ENCODE data around the gene TRIM63. TPM values are rescaled to one million over a fixed set of nuclear protein-coding genes. Genes with fewer than 3 reads are reported as not detected.

The TRIM63 gene
- total and polyA plus RNA-seq, 2 donors (not counting 1 experiment from before 2014, with no cell fraction given) = not detected

GRCh38 chr1:26112407-26112775, 45.0 kb upstream of the TRIM63 start:
- DNase-seq (no peak), ATAC-seq (ENCODE audit: low read depth) (no peak)
- no peaks in the 10 kb centered on the region for H3K27me3 ChIP-seq (replicated peaks in 1 of 4; ENCODE audit: control extremely low read depth in 1 of 4, control insufficient read depth in 3 of 4, insufficient read depth in 4 of 4, low read length in 3 of 4)
- Mint-ChIP-seq H3K27me3 (no peaks in the 10 kb centered on the region), H3K4me1 (peaks cover 16% of the 10 kb centered on the region), H3K27ac (peak overlapping the region; percentile 92), H3K9me3 (ENCODE audit: insufficient read depth) (no peaks in the 10 kb centered on the region), H3K4me3 (peak overlapping the region; percentile 93)
- peaks cover 36% of the 10 kb centered on the region for H3K79me2 ChIP-seq (ENCODE audit: control insufficient read depth, insufficient read depth, low read length)
- H3K36me3 ChIP-seq (replicated peaks in 1 of 2; ENCODE audit: control extremely low read depth in 1 of 2, control insufficient read depth in 1 of 2, extremely low read depth in 1 of 2, insufficient read depth in 2 of 2, low read length in 1 of 2) = peaks cover 0 to 15% of the 10 kb centered on the region in 2 experiments
- TF ChIP-seq EZH2 (IDR thresholded peaks at IDR 0.05; ENCODE audit: borderline replicate concordance, insufficient read depth, low read depth, low read length, poor library complexity, severe bottlenecking) = no peak
- TF ChIP-seq, protein P1, sequence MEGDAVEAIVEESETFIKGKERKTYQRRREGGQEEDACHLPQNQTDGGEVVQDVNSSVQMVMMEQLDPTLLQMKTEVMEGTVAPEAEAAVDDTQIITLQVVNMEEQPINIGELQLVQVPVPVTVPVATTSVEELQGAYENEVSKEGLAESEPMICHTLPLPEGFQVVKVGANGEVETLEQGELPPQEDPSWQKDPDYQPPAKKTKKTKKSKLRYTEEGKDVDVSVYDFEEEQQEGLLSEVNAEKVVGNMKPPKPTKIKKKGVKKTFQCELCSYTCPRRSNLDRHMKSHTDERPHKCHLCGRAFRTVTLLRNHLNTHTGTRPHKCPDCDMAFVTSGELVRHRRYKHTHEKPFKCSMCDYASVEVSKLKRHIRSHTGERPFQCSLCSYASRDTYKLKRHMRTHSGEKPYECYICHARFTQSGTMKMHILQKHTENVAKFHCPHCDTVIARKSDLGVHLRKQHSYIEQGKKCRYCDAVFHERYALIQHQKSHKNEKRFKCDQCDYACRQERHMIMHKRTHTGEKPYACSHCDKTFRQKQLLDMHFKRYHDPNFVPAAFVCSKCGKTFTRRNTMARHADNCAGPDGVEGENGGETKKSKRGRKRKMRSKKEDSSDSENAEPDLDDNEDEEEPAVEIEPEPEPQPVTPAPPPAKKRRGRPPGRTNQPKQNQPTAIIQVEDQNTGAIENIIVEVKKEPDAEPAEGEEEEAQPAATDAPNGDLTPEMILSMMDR (IDR thresholded peaks at IDR 0.05) = no peak
- no peaks in the 10 kb centered on the region for H3K9me3 ChIP-seq (ENCODE audit: control extremely low read depth in 1 of 3, control insufficient read depth in 2 of 3, insufficient read depth in 1 of 3, low read length in 2 of 3)
- H3K4me1 ChIP-seq (ENCODE audit: control insufficient read depth in 2 of 2, insufficient read depth in 2 of 2, low read length in 2 of 2) = peaks cover 12 to 17% of the 10 kb centered on the region in 2 donors
- H3K9ac ChIP-seq (ENCODE audit: low read length) = peak overlapping the region; percentile 81
- peak overlapping the region; percentile 60 to 81 for H3K27ac ChIP-seq (ENCODE audit: low read length in 2 of 2)
- H4K20me1 ChIP-seq (ENCODE audit: control insufficient read depth, insufficient read depth, low read length, poor library complexity, severe bottlenecking) = peaks cover 4% of the 10 kb centered on the region
- CTCF ChIA-PET = interaction anchor here (1.5 to 17.9 kb wide), 3 partner anchors 9 to 34 kb away, joined by 6 to 336 read pairs (median 6); no protein-coding TSS in a partner anchor
- H2AFZ ChIP-seq (ENCODE audit: insufficient read depth, low read depth, low read length, poor library complexity, severe bottlenecking) = peak overlapping the region; percentile 95
- POLR2A ChIA-PET = interaction anchor here (1.5 kb wide), 1 partner anchor 15 kb away, joined by 3 read pairs; no protein-coding TSS in a partner anchor
- H3K4me2 ChIP-seq (replicated peaks; ENCODE audit: low read depth, low read length, poor library complexity, severe bottlenecking) = peak overlapping the region; percentile 88
- peak overlapping the region; percentile 41 to 95 (median 94) for H3K4me3 ChIP-seq (ENCODE audit: control extremely low read depth in 1 of 5, extremely low read depth in 1 of 5, insufficient read depth in 1 of 5, low read depth in 2 of 5, low read length in 4 of 5)
- intact Hi-C loops (cut with micrococcal nuclease) = loop anchor here (5.0 kb wide), 2 partner anchors 360 to 675 kb away; partner anchors contain the start of genes HMGN2 and PIGV
- 2% methylated on average over 6 of the region's 9 CpGs for WGBS (ENCODE audit: insufficient coverage)

Measured in B cell (primary cell).